Liver (tissue), 9 donors: Measurements from ENCODE around the gene TSC1. TPM values are rescaled to one million over a fixed set of nuclear protein-coding genes. Genes with fewer than 3 reads are reported as not detected.

Experiments
- DNase-seq: peaks from one replicate; pipeline ENCODE4 v3.0.0-alpha.2; 2017; ENCODE audit warnings: low spot score
- H3K27ac ChIP-seq, 2 donors: one replicate each; pipeline ENCODE4 v1.7.0; 2013; ENCODE audit warnings: inconsistent platforms in 2 of 2, low read length in 2 of 2, control low read depth in 1 of 2, low read depth in 1 of 2, mild to moderate bottlenecking in 1 of 2
- H3K27me3 ChIP-seq, 4 donors: one replicate each; pipeline versions ENCODE4 v1.6.1 to v1.7.0; 2013; ENCODE audit warnings: low read length in 3 of 4, inconsistent platforms in 1 of 4, mild to moderate bottlenecking in 1 of 4, moderate library complexity in 1 of 4; ENCODE audit not compliant: control insufficient read depth in 4 of 4, insufficient read depth in 4 of 4
- H3K36me3 ChIP-seq, 4 donors: one replicate each; pipeline versions ENCODE4 v1.6.1 to v1.7.0; 2013; ENCODE audit warnings: low read length in 3 of 4, mild to moderate bottlenecking in 3 of 4, low read depth in 1 of 4, moderate library complexity in 1 of 4; ENCODE audit not compliant: control insufficient read depth in 4 of 4, insufficient read depth in 3 of 4
- H3K4me1 ChIP-seq, 4 donors: one replicate each; pipeline versions ENCODE4 v1.6.1 to v1.7.0; 2013; ENCODE audit warnings: low read length in 3 of 4, mild to moderate bottlenecking in 3 of 4, moderate library complexity in 1 of 4; ENCODE audit not compliant: control insufficient read depth in 4 of 4, insufficient read depth in 4 of 4
- H3K4me3 ChIP-seq, 3 donors: one replicate each; pipeline versions ENCODE4 v1.6.1 to v1.7.0; 2013; ENCODE audit warnings: low read length in 3 of 3, control low read depth in 1 of 3, low read depth in 1 of 3, mild to moderate bottlenecking in 1 of 3
- H3K9ac ChIP-seq, 2 donors: one replicate each; pipeline ENCODE4 v1.7.0; 2013; ENCODE audit warnings: low read length in 2 of 2, mild to moderate bottlenecking in 2 of 2, moderate library complexity in 2 of 2, control low read depth in 1 of 2, low read depth in 1 of 2
- H3K9me3 ChIP-seq, 4 donors: one replicate each; pipeline versions ENCODE4 v1.6.1 to v1.7.0; 2013; ENCODE audit warnings: low read length in 3 of 4; ENCODE audit not compliant: control insufficient read depth in 4 of 4
- ATF3 ChIP-seq: IDR thresholded peaks from 2 replicates; pipeline ENCODE4 v1.6.1; 2016; ENCODE audit warnings: antibody characterized with exemption
- EGR1 ChIP-seq, 2 donors: IDR thresholded peaks; 2 replicates each; pipeline ENCODE4 v1.6.1; 2016 to 2018; ENCODE audit warnings: antibody characterized with exemption in 2 of 2, low read depth in 2 of 2
- FOXA1 ChIP-seq: IDR thresholded peaks from 2 replicates; pipeline ENCODE4 v1.6.1; 2016; ENCODE audit warnings: antibody characterized with exemption
- FOXA2 ChIP-seq: IDR thresholded peaks from 2 replicates; pipeline ENCODE4 v1.6.1; 2016; ENCODE audit warnings: antibody characterized with exemption
- GABPA ChIP-seq, 2 donors: IDR thresholded peaks in 1 of 2; conservative IDR thresholded peaks in 1 of 2; 2 replicates each; pipeline ENCODE4 v1.6.1; 2016; ENCODE audit warnings: antibody characterized with exemption in 2 of 2, mild to moderate bottlenecking in 1 of 2, moderate library complexity in 1 of 2
- HNF4A ChIP-seq, 2 donors: conservative IDR thresholded peaks; 2 replicates each; pipeline ENCODE4 v1.6.1; 2016; ENCODE audit warnings: antibody characterized with exemption in 2 of 2, mild to moderate bottlenecking in 2 of 2
- HNF4G ChIP-seq: IDR thresholded peaks from 2 replicates; pipeline ENCODE4 v1.6.1; 2016; ENCODE audit warnings: antibody characterized with exemption
- JUND ChIP-seq, 2 donors: IDR thresholded peaks; 2 replicates each; pipeline ENCODE4 v1.6.1; 2016; ENCODE audit warnings: antibody characterized with exemption in 2 of 2
- NR2F2 ChIP-seq: IDR thresholded peaks from 2 replicates; pipeline ENCODE4 v1.6.1; 2016; ENCODE audit warnings: antibody characterized with exemption
- RAD21 ChIP-seq, 2 donors: IDR thresholded peaks; 2 replicates each; pipeline ENCODE4 v1.6.1; 2016; ENCODE audit warnings: antibody characterized with exemption in 2 of 2, mild to moderate bottlenecking in 2 of 2
- REST ChIP-seq: IDR thresholded peaks from 2 replicates; pipeline ENCODE4 v1.6.1; 2016; ENCODE audit warnings: antibody characterized with exemption, mild to moderate bottlenecking
- RXRA ChIP-seq, 2 donors: IDR thresholded peaks; 2 replicates each; pipeline ENCODE4 v1.6.1; 2017 to 2018; ENCODE audit warnings: antibody characterized with exemption in 2 of 2, mild to moderate bottlenecking in 1 of 2
- SP1 ChIP-seq: IDR thresholded peaks from 2 replicates; pipeline ENCODE4 v1.6.1; 2018; ENCODE audit warnings: antibody characterized with exemption, mild to moderate bottlenecking
- TAF1 ChIP-seq: conservative IDR thresholded peaks from 2 replicates; pipeline ENCODE4 v1.6.1; 2016; ENCODE audit warnings: antibody characterized with exemption, mild to moderate bottlenecking
- YY1 ChIP-seq: IDR thresholded peaks from 2 replicates; pipeline ENCODE4 v1.6.1; 2016; ENCODE audit warnings: antibody characterized with exemption, mild to moderate bottlenecking
- WGBS: extraction: QIAGEN DNeasy Blood & Tissue Kit; methylation state at CpG from one replicate; pipeline ENCODE4 v1.1.7; 2013; 5-methylcytosine and 5-hydroxymethylcytosine counted together
- polyA plus RNA-seq, 2 donors: library from polyadenylated mRNA; stranded (reverse) in 1 of 2; unstranded in 1 of 2; fragments of 200-250 nt in 1 of 2; fragments of >200 nt in 1 of 2; fragmentation: Nextera tagmentation in 1 of 2; extraction: Ambion mirVana in 1 of 2; gene quantifications; one replicate each; pipeline versions ENCODE4 v1.2.1 to v1.2.3, GENCODE V29; 2013 to 2015
- total RNA-seq, 2 donors: library from RNA; depleted of rRNA; stranded (reverse); fragments of >200 nt; gene quantifications; one replicate each; pipeline ENCODE4 v1.2.3, GENCODE V29; 2014
- TF ChIP-seq, protein P1 (sequence below): IDR thresholded peaks from 2 replicates; pipeline ENCODE4 v1.6.1; 2016; ENCODE audit warnings: antibody characterized with exemption
- TF ChIP-seq, protein P2 (sequence below): IDR thresholded peaks from 2 replicates; pipeline ENCODE4 v1.6.1; 2016; ENCODE audit warnings: antibody characterized with exemption
- TF ChIP-seq, protein P3 (sequence below): fragments of 150-350 bp; IDR thresholded peaks from 2 replicates; pipeline ENCODE4 v1.5.1; 2017; ENCODE audit warnings: improper control_type of control experiment, low read depth, low read length; ENCODE audit not compliant: missing input control
- donor health status: healthy.
- donor health status: healthy.
- donor health status: healthy.
- donor health status: healthy.
- donor health status: healthy.

The TSC1 gene
- total RNA-seq = 10 to 100 TPM; 19.9 to 33.5 TPM
- polyA plus RNA-seq = 10 to 100 TPM in 1 of 2 donors, 1 to 10 TPM in 1; 4.6 to 11.3 TPM

DNA sequence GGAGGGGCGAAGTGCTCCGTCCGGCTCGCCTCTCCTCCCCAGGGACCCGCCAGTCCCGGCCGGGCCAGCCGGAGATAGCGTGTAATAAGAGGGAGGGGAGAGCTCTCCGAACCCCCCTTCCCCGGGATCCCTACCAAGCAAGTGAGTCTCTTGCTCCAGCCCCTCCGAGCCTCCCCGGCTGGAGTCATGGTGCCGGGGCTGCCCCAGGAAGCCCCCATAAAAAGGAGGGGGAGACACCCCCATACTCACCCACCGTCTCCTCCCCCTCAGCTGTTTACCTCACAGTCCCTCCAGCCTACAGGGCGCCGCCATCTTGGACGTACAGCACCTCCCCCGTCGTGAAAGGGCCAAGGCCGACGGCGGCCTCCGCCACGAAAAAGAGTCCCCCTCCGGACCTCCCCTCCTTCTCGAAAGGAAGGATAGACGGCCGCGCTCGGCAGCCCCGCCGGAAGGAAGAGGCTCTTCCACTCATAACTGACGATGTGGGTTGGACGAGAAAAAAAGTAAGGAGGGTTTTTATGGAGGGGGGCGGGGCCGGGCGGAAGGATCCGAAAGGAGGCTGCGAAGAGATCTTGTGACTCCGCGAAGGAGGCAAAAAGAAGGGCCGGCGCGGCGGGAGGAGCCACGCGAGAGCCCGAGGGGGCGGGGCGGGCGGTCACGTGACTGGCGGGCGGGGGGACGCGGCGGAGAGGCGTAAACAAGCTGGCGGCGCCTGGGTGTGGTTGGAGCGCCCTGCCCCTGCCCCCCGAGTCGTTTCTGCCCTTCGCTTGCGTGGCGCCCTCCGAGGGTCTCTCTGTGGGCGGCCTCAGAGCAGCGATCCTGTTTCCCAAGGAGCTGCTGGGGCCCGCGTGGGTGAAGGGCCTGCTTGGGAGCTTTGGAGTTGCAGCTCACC is at the start of gene TSC1:
TSC1 (minus strand) TSS at position 323 of the 892 bp plus-strand sequence. CDS start 15,744 bp downstream, outside the sequence.
- no peaks in the 10 kb centered on the region for H3K36me3 ChIP-seq
- peak within 1 kb of the TSS; percentile 95 to 99 (median 96) for H3K4me3 ChIP-seq
- peaks cover 3 to 23% (median 18%) of the 10 kb centered on the region in 4 donors for H3K4me1 ChIP-seq
- TF ChIP-seq SP1 (peak; percentile 74), RXRA (IDR thresholded peaks at IDR 0.05) (peak; percentile 28 to 58), YY1 (peak; percentile 99), NR2F2 (peak; percentile 54), FOXA1 (no peak), HNF4A (conservative IDR thresholded peaks at IDR 0.05) (peak in 1 of 2 donors; percentile 2), ATF3 (peak; percentile 77), REST (peak; percentile 70), JUND (IDR thresholded peaks at IDR 0.05) (peak; percentile 38 to 60), RAD21 (IDR thresholded peaks at IDR 0.05) (no peak), TAF1 (peak; percentile 95), GABPA (IDR thresholded peaks at IDR 0.05 in 1 of 2, conservative IDR thresholded peaks at IDR 0.05 in 1 of 2) (peak in 1 of 2 donors; percentile 73), HNF4G (no peak), EGR1 (IDR thresholded peaks at IDR 0.05; ENCODE audit: low read depth in 2 of 2) (peak in 1 of 2 donors; percentile 48), FOXA2 (no peak)
- TF ChIP-seq, protein P1, sequence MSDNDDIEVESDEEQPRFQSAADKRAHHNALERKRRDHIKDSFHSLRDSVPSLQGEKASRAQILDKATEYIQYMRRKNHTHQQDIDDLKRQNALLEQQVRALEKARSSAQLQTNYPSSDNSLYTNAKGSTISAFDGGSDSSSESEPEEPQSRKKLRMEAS = no peak
- TF ChIP-seq, protein P2, sequence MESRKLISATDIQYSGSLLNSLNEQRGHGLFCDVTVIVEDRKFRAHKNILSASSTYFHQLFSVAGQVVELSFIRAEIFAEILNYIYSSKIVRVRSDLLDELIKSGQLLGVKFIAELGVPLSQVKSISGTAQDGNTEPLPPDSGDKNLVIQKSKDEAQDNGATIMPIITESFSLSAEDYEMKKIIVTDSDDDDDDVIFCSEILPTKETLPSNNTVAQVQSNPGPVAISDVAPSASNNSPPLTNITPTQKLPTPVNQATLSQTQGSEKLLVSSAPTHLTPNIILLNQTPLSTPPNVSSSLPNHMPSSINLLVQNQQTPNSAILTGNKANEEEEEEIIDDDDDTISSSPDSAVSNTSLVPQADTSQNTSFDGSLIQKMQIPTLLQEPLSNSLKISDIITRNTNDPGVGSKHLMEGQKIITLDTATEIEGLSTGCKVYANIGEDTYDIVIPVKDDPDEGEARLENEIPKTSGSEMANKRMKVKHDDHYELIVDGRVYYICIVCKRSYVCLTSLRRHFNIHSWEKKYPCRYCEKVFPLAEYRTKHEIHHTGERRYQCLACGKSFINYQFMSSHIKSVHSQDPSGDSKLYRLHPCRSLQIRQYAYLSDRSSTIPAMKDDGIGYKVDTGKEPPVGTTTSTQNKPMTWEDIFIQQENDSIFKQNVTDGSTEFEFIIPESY = peak; percentile 91
- TF ChIP-seq, protein P3, sequence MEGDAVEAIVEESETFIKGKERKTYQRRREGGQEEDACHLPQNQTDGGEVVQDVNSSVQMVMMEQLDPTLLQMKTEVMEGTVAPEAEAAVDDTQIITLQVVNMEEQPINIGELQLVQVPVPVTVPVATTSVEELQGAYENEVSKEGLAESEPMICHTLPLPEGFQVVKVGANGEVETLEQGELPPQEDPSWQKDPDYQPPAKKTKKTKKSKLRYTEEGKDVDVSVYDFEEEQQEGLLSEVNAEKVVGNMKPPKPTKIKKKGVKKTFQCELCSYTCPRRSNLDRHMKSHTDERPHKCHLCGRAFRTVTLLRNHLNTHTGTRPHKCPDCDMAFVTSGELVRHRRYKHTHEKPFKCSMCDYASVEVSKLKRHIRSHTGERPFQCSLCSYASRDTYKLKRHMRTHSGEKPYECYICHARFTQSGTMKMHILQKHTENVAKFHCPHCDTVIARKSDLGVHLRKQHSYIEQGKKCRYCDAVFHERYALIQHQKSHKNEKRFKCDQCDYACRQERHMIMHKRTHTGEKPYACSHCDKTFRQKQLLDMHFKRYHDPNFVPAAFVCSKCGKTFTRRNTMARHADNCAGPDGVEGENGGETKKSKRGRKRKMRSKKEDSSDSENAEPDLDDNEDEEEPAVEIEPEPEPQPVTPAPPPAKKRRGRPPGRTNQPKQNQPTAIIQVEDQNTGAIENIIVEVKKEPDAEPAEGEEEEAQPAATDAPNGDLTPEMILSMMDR = no peak
- H3K27ac ChIP-seq = peak within 1 kb of the TSS; percentile 98
- H3K9ac ChIP-seq = peak within 1 kb of the TSS; percentile 79 to 97
- WGBS = under 1% methylated on average over 72 of the region's 72 CpGs
- DNase-seq = peak; percentile 99
- no peaks in the 10 kb centered on the region for H3K9me3 ChIP-seq
- H3K27me3 ChIP-seq = no peaks in the 10 kb centered on the region
